IMR-90 (cell line): ENCODE measurements around the gene MTA2. TPM values are rescaled to one million over a fixed set of nuclear protein-coding genes. Genes with fewer than 3 reads are reported as not detected.

Experiments
- ATAC-seq: fragments of 200-7000 bp; cut with Tn5 transposase; 2 replicates; pipeline ENCODE4 v1.9.1; 2020; ENCODE audit warnings: low read depth, mild to moderate bottlenecking, moderate library complexity
- BruUV-seq: library from RNA; stranded (reverse); fragments of 400-500 nt; replicated peaks from 2 replicates; lab custom pipeline; 2021; lab: Mats Ljungman, UMichigan
- CTCF ChIA-PET: fragments of 300-600 bp; formaldehyde crosslinking; extraction: SDS; loops from one replicate; lab custom pipeline; 2021; ENCODE audit warnings: antibody characterized with exemption; lab: Yijun Ruan, JAX
- POLR2A ChIA-PET: fragments of 300-600 bp; sonication (Branson Sonifier 250); formaldehyde crosslinking; loops from one replicate; lab custom pipeline; 2022; ENCODE audit warnings: antibody characterized with exemption; ENCODE audit not compliant: unreplicated experiment; lab: Charles Lee
- DNase-seq: peaks from one replicate; pipeline ENCODE4 v3.0.0; 2013
- H2AFZ ChIP-seq: replicated peaks from 2 replicates; pipeline ENCODE3; 2013; ENCODE audit warnings: low read length, mild to moderate bottlenecking; ENCODE audit not compliant: poor library complexity
- H2AK5ac ChIP-seq: 2 replicates; pipeline ENCODE4 v1.6.1; 2013; ENCODE audit warnings: low read depth, low read length, inconsistent platforms
- H2AK9ac ChIP-seq: replicated peaks from 2 replicates; pipeline ENCODE3; 2013; ENCODE audit warnings: mild to moderate bottlenecking, low read depth, low read length, moderate library complexity; ENCODE audit not compliant: poor library complexity
- H2BK120ac ChIP-seq: 2 replicates; pipeline ENCODE4 v1.6.1; 2013; ENCODE audit warnings: low read depth, low read length, inconsistent platforms
- H2BK15ac ChIP-seq: 3 replicates; pipeline ENCODE4 v1.6.1; 2013; ENCODE audit warnings: low read depth, low read length, inconsistent platforms
- H2BK20ac ChIP-seq: 2 replicates; pipeline ENCODE4 v1.6.1; 2013; ENCODE audit warnings: low read depth, mild to moderate bottlenecking, inconsistent platforms, low read length, moderate library complexity
- H2BK5ac ChIP-seq: 2 replicates; pipeline ENCODE4 v1.6.1; 2013; ENCODE audit warnings: mild to moderate bottlenecking, low read depth, low read length, inconsistent platforms; ENCODE audit not compliant: poor library complexity, severe bottlenecking
- H3K14ac ChIP-seq: replicated peaks from 2 replicates; pipeline ENCODE4 v1.6.1; 2013; ENCODE audit warnings: low read depth, low read length, inconsistent platforms
- H3K18ac ChIP-seq: 2 replicates; pipeline ENCODE4 v1.6.1; 2013; ENCODE audit warnings: low read depth, low read length, control low read depth
- H3K23ac ChIP-seq: 2 replicates; pipeline ENCODE4 v1.6.1; 2013; ENCODE audit warnings: low read depth, low read length, inconsistent platforms
- H3K27ac ChIP-seq: 2 replicates; pipeline ENCODE4 v1.5.1; 2013; ENCODE audit warnings: mild to moderate bottlenecking, control low read depth, low read length; ENCODE audit not compliant: insufficient read depth
- H3K27me3 ChIP-seq: 2 replicates; pipeline ENCODE4 v1.6.1; 2013; ENCODE audit warnings: low read length; ENCODE audit not compliant: control insufficient read depth, insufficient read depth
- H3K36me3 ChIP-seq: 2 replicates; pipeline ENCODE4 v1.6.1; 2013; ENCODE audit warnings: low read length, mixed read lengths; ENCODE audit not compliant: control insufficient read depth, insufficient read depth
- H3K4ac ChIP-seq: 2 replicates; pipeline ENCODE4 v1.6.1; 2013; ENCODE audit warnings: low read depth, low read length, inconsistent platforms
- H3K4me1 ChIP-seq: 2 replicates; pipeline ENCODE4 v1.6.1; 2013; ENCODE audit warnings: low read length, mixed read lengths; ENCODE audit not compliant: control insufficient read depth, insufficient read depth
- H3K4me2 ChIP-seq: 2 replicates; pipeline ENCODE4 v1.6.1; 2013; ENCODE audit warnings: low read depth, mild to moderate bottlenecking, control low read depth, low read length, moderate library complexity
- H3K4me3 ChIP-seq: 2 replicates; pipeline ENCODE4 v1.5.1; 2013; ENCODE audit warnings: low read depth, mild to moderate bottlenecking, control low read depth, low read length, moderate library complexity; ENCODE audit not compliant: insufficient read depth
- H3K56ac ChIP-seq: 2 replicates; pipeline ENCODE4 v1.6.1; 2013; ENCODE audit warnings: low read length, inconsistent platforms; ENCODE audit not compliant: insufficient read depth; ENCODE audit errors: extremely low read depth
- H3K79me1 ChIP-seq, 2 experiments: 2 replicates each; pipeline ENCODE4 v1.6.1; 2013; ENCODE audit warnings: low read length in 2 of 2, inconsistent platforms in 1 of 2, low read depth in 1 of 2
- H3K9ac ChIP-seq: 2 replicates; pipeline ENCODE4 v1.6.1; 2013; ENCODE audit warnings: low read depth, low read length, control low read depth
- H3K9me1 ChIP-seq: 2 replicates; pipeline ENCODE4 v1.6.1; 2013; ENCODE audit warnings: low read length, inconsistent platforms; ENCODE audit not compliant: insufficient read depth
- H3K9me3 ChIP-seq: 2 replicates; pipeline ENCODE4 v1.6.1; 2013; ENCODE audit warnings: low read length; ENCODE audit not compliant: control insufficient read depth, insufficient read depth
- H4K20me1 ChIP-seq: 2 replicates; pipeline ENCODE4 v1.6.1; 2013; ENCODE audit warnings: low read length, inconsistent platforms; ENCODE audit not compliant: insufficient read depth
- H4K5ac ChIP-seq: 2 replicates; pipeline ENCODE4 v1.6.1; 2013; ENCODE audit warnings: mild to moderate bottlenecking, low read depth, low read length, control low read depth
- H4K8ac ChIP-seq, 2 experiments: 2 replicates each; pipeline ENCODE4 v1.6.1; 2013; ENCODE audit warnings: low read depth in 2 of 2, low read length in 2 of 2, control low read depth in 1 of 2, inconsistent platforms in 1 of 2
- H4K91ac ChIP-seq: 2 replicates; pipeline ENCODE4 v1.6.1; 2013; ENCODE audit warnings: low read depth, low read length, inconsistent platforms; ENCODE audit not compliant: insufficient read depth
- CTCF ChIP-seq: conservative IDR thresholded peaks from 2 replicates; pipeline ENCODE4 v1.5.1; 2012; ENCODE audit warnings: mild to moderate bottlenecking, low read depth, low read length, improper control_type of control experiment
- MAFK ChIP-seq: IDR thresholded peaks from 2 replicates; pipeline ENCODE4 v1.6.1; 2012; ENCODE audit warnings: low read depth, low read length, improper control_type of control experiment
- WGBS, 2 experiments: methylation state at CpG; one replicate each; pipeline versions ENCODE4 v1.1.5 to v1.1.7; 2013; ENCODE audit warnings: missing lambda C conversion rate in 2 of 2; ENCODE audit not compliant: insufficient read length in 1 of 2; ENCODE audit errors: extremely low coverage in 2 of 2; 5-methylcytosine and 5-hydroxymethylcytosine counted together
- dilution Hi-C: fragments of 300-500 bp; cut with HindIII; formaldehyde crosslinking; loops from one replicate; pipeline ENCODE4 v1.14.3; 2018; ENCODE audit warnings: low sequenced_read_pairs; ENCODE audit not compliant: unreplicated experiment
- in situ Hi-C: fragments of 300-500 bp; cut with MboI; formaldehyde crosslinking; loops from 3 replicates; pipeline ENCODE4 v1.14.3; 2019; ENCODE audit warnings: low sequenced_read_pairs, inconsistent platforms, mixed read lengths
- intact Hi-C: fragments of 100-400 bp; cut with micrococcal nuclease; formaldehyde crosslinking; loops from 2 replicates; pipeline ENCODE4 v1.10.0; 2022
- polyA plus RNA-seq, 3 experiments: library from polyadenylated mRNA; depleted of rRNA; stranded (reverse); fragments of >200 nt; gene quantifications; 2 replicates each; pipeline ENCODE4 v1.2.3, GENCODE V29; 2012; ENCODE audit warnings: low replicate concordance in 1 of 3
- total RNA-seq: library from RNA; depleted of rRNA; stranded (reverse); fragments of >200 nt; gene quantifications from 2 replicates; pipeline ENCODE4 v1.2.3, GENCODE V29; 2012

Gene MTA2
- total and polyA plus RNA-seq, 2 of the 4 experiments (the other 2 are of a cell fraction), result 34.8 to 136 TPM

GRCh38 chr11:62578541-62578940 lies 23.1 kb downstream of the MTA2 start:
- in situ Hi-C loops, result no loop called here
- DNase-seq (no peak), ATAC-seq (no peak)
- CTCF ChIA-PET, result interaction anchor here (1.4 kb wide), 1 partner anchor 13 kb away, joined by 3 read pairs; the partner anchor contains the start of gene TUT1
- no peak overlapping the region for H3K56ac ChIP-seq
- no peak overlapping the region for H4K91ac ChIP-seq
- no peak overlapping the region for H4K5ac ChIP-seq
- no peak overlapping the region for H2AK5ac ChIP-seq
- peaks cover 10 to 43% of the 10 kb centered on the region in 2 experiments; a peak in 3 of 4 replicates for H3K79me1 ChIP-seq
- no peak overlapping the region for H2BK15ac ChIP-seq
- H3K4ac ChIP-seq, result no peak overlapping the region
- H2BK120ac ChIP-seq, result no peak overlapping the region
- no peak overlapping the region for H4K8ac ChIP-seq
- intact Hi-C loops, result no loop called here
- peaks cover 8% of the 10 kb centered on the region for H3K4me1 ChIP-seq
- H2AFZ ChIP-seq, result no peak overlapping the region
- H3K9me1 ChIP-seq, result peaks cover 8% of the 10 kb centered on the region
- no peak overlapping the region for H3K27ac ChIP-seq
- no peaks in the 10 kb centered on the region for H3K9me3 ChIP-seq
- H3K9ac ChIP-seq, result no peak overlapping the region
- H3K4me3 ChIP-seq, result no peak overlapping the region
- 98% methylated on average over 6 of the region's 11 CpGs; no CpG with 5 or more reads in 1 of the 2 experiments for WGBS, 2 experiments
- POLR2A ChIA-PET, result no interaction called here
- H3K14ac ChIP-seq, result no peak overlapping the region
- H3K36me3 ChIP-seq, result peaks cover 36% of the 10 kb centered on the region
- H4K20me1 ChIP-seq, result no peaks in the 10 kb centered on the region
- H2BK5ac ChIP-seq, result no peak overlapping the region
- H3K23ac ChIP-seq, result no peak overlapping the region
- H3K27me3 ChIP-seq, result no peaks in the 10 kb centered on the region
- H2BK20ac ChIP-seq, result no peak overlapping the region
- H3K18ac ChIP-seq, result no peak overlapping the region
- H2AK9ac ChIP-seq, result peak overlapping the region; percentile 50
- no TSS peak for BruUV-seq
- TF ChIP-seq CTCF (no peak), MAFK (no peak)
- H3K4me2 ChIP-seq, result no peak overlapping the region
- dilution Hi-C loops, result no loop called here
